K562 (cell line): ENCODE measurements around the gene PID1. TPM values are rescaled to one million over a fixed set of nuclear protein-coding genes. Genes with fewer than 3 reads are reported as not detected.

ENCODE experiments used
- ATAC-seq: fragments of 200-7000 bp; cut with Tn5 transposase; 3 replicates; pipeline ENCODE4 v1.9.1; 2020; ENCODE audit warnings: moderate library complexity
- BruUV-seq: library from RNA; stranded (reverse); fragments of 400-500 nt; replicated peaks from 2 replicates; lab custom pipeline; 2021; lab: Mats Ljungman, UMichigan
- CTCF ChIA-PET: fragments of 300-600 bp; formaldehyde crosslinking; extraction: SDS; loops from one replicate; lab custom pipeline; 2021; ENCODE audit warnings: low intra/inter-chr PET ratio; lab: Yijun Ruan, JAX
- POLR2A ChIA-PET: fragments of 300-600, 350-650 bp; sonication (Branson Sonifier 250); formaldehyde crosslinking; extraction: SDS; loops from one replicate; lab custom pipeline; 2021; ENCODE audit warnings: antibody characterized with exemption, inconsistent platforms; lab: Yijun Ruan, JAX
- DNase-seq, 4 experiments: peaks; one replicate each; pipeline versions ENCODE4 v3.0.0 to v3.0.0-alpha.2; 2011 to 2018; ENCODE audit warnings: low spot score in 3 of 4, mixed read lengths in 3 of 4; ENCODE audit errors: extremely low read depth in 1 of 4
- FAIRE-seq: peaks from 2 replicates; lab custom pipeline; 2011; peaks lifted over from hg19 to GRCh38; lab: Jason Lieb, UNC
- H2AFZ ChIP-seq: 2 replicates; pipeline ENCODE4 v1.6.0; 2011; ENCODE audit warnings: low read depth, low read length, control low read depth, inconsistent platforms
- H3K27ac ChIP-seq: fragments of 200-600 bp; 3 replicates; pipeline ENCODE4 v1.8.0; 2011; ENCODE audit warnings: low read depth, mild to moderate bottlenecking, control low read depth, inconsistent platforms, low read length, moderate library complexity, mixed read lengths; ENCODE audit errors: extremely low read depth
- H3K27me3 ChIP-seq, 2 experiments: fragments of 300-600 bp in 1 of 2; 2 replicates in 1 of 2; 3 replicates in 1 of 2; pipeline versions ENCODE4 v1.6.0 to v1.8.0; 2011; ENCODE audit warnings: inconsistent platforms in 2 of 2, low read length in 2 of 2, mild to moderate bottlenecking in 1 of 2, mixed read lengths in 1 of 2, moderate library complexity in 1 of 2; ENCODE audit not compliant: control insufficient read depth in 2 of 2, insufficient read depth in 2 of 2
- H3K36me3 ChIP-seq: fragments of 300-600 bp; 3 replicates; pipeline ENCODE4 v1.8.0; 2011; ENCODE audit warnings: mild to moderate bottlenecking, low read length, inconsistent platforms; ENCODE audit not compliant: control insufficient read depth, insufficient read depth
- H3K4me1 ChIP-seq, 2 experiments: fragments of 200-600 bp in 1 of 2; replicated peaks in 1 of 2; 2 replicates in 1 of 2; 3 replicates in 1 of 2; pipeline versions ENCODE4 v1.5.1 to v1.8.0; 2011; ENCODE audit warnings: inconsistent platforms in 2 of 2, low read length in 2 of 2, mild to moderate bottlenecking in 1 of 2, mixed read lengths in 1 of 2, moderate library complexity in 1 of 2; ENCODE audit not compliant: control insufficient read depth in 2 of 2, insufficient read depth in 2 of 2
- H3K4me2 ChIP-seq: 2 replicates; pipeline ENCODE4 v1.6.1; 2011; ENCODE audit warnings: low read length, control low read depth, inconsistent platforms, mixed read lengths; ENCODE audit not compliant: insufficient read depth
- H3K4me3 ChIP-seq: fragments of 200-600 bp; sonication (generic), shearing (Covaris generic); 2 replicates; pipeline ENCODE4 v1.5.1; 2016; ENCODE audit warnings: control low read depth, inconsistent platforms
- H3K79me2 ChIP-seq: fragments of 200-600 bp; 3 replicates; pipeline ENCODE4 v1.8.0; 2011; ENCODE audit warnings: low read length, inconsistent platforms; ENCODE audit not compliant: control insufficient read depth, insufficient read depth
- H3K9ac ChIP-seq, 2 experiments: 2 replicates each; pipeline versions ENCODE4 v1.6.0 to v1.6.1; 2011; ENCODE audit warnings: low read depth in 2 of 2, low read length in 2 of 2, control low read depth in 1 of 2, inconsistent platforms in 1 of 2, mild to moderate bottlenecking in 1 of 2, mixed read lengths in 1 of 2; ENCODE audit not compliant: insufficient read depth in 1 of 2
- H3K9me1 ChIP-seq: one replicate; pipeline ENCODE4 v1.6.0; 2011; ENCODE audit warnings: inconsistent platforms, mild to moderate bottlenecking, low read length, moderate library complexity; ENCODE audit not compliant: control insufficient read depth, insufficient read depth
- H3K9me3 ChIP-seq: replicated peaks from 2 replicates; pipeline ENCODE4 v1.5.1; 2011; ENCODE audit warnings: low read depth, low read length, inconsistent platforms; ENCODE audit not compliant: control insufficient read depth, insufficient read depth
- H4K20me1 ChIP-seq: replicated peaks from 2 replicates; pipeline ENCODE4 v1.6.1; 2011; ENCODE audit warnings: low read length, inconsistent platforms, mixed read lengths; ENCODE audit not compliant: control insufficient read depth, insufficient read depth
- CBX8 ChIP-seq: fragments of 200-600 bp; sonication (generic); IDR thresholded peaks from 2 replicates; pipeline ENCODE4 v1.6.1; 2012; ENCODE audit warnings: borderline replicate concordance, mixed run types, low read depth, mild to moderate bottlenecking, moderate library complexity, mixed read lengths, low read length, control low read depth, inconsistent platforms; ENCODE audit not compliant: poor library complexity, severe bottlenecking; ENCODE audit errors: extremely low read depth
- HEY1 ChIP-seq: fragments of 250-450 bp; sonication (Bioruptor Pico); IDR thresholded peaks from 2 replicates; pipeline ENCODE4 v1.5.0; 2020; ENCODE audit warnings: mild to moderate bottlenecking, moderate library complexity, borderline replicate concordance
- MLLT1 ChIP-seq, 2 experiments: fragments of 450-650 bp; IDR thresholded peaks; 2 replicates each; pipeline ENCODE4 v1.6.1; 2016
- NR0B1 ChIP-seq: fragments of 450-650 bp; IDR thresholded peaks from one replicate; pipeline ENCODE4 v1.6.1; 2018; ENCODE audit warnings: mild to moderate bottlenecking, moderate library complexity; ENCODE audit not compliant: partially characterized antibody
- NR2C1 ChIP-seq, 2 experiments: fragments of 450-650 bp; IDR thresholded peaks; 2 replicates each; pipeline ENCODE4 v1.6.1; 2017; ENCODE audit warnings: mild to moderate bottlenecking in 2 of 2, antibody characterized with exemption in 1 of 2, inconsistent platforms in 1 of 2, missing compliant biosample characterization in 1 of 2, missing genetic modification characterization in 1 of 2
- NRF1 ChIP-seq, 2 experiments: fragments of 450-650 bp; IDR thresholded peaks in 1 of 2; conservative IDR thresholded peaks in 1 of 2; 2 replicates each; pipeline ENCODE4 v1.6.1; 2014; ENCODE audit warnings: mild to moderate bottlenecking in 2 of 2
- SIN3A ChIP-seq, 2 experiments: fragments of 150-350 bp in 1 of 2; IDR thresholded peaks; 2 replicates each; pipeline ENCODE4 v1.6.1; 2011 to 2016; ENCODE audit warnings: borderline replicate concordance in 2 of 2, low read depth in 2 of 2, low read length in 2 of 2, mild to moderate bottlenecking in 2 of 2, moderate library complexity in 2 of 2; ENCODE audit not compliant: control insufficient read depth in 1 of 2
- SIN3B ChIP-seq: fragments of 450-650 bp; IDR thresholded peaks from 2 replicates; pipeline ENCODE4 v1.6.1; 2017; ENCODE audit warnings: low read depth, mild to moderate bottlenecking, moderate library complexity
- TCF7 ChIP-seq: sonication (generic); IDR thresholded peaks from 2 replicates; pipeline ENCODE4 v1.6.1; 2016; ENCODE audit warnings: antibody characterized with exemption, borderline replicate concordance
- XRCC5 ChIP-seq: fragments of 200-400 bp; formaldehyde crosslinking; IDR thresholded peaks from 2 replicates; pipeline ENCODE4 v1.6.1; 2017; ENCODE audit warnings: low read depth, mild to moderate bottlenecking, low read length
- WGBS: fragments of 100-300 bp; shearing (Covaris generic); methylation state at CpG from one replicate; pipeline ENCODE4 v1.1.6; 2016; ENCODE audit warnings: low coverage, mixed read lengths; ENCODE audit not compliant: insufficient coverage; ENCODE audit errors: missing lambda C conversion rate; 5-methylcytosine and 5-hydroxymethylcytosine counted together
- in situ Hi-C: fragments of 300-500 bp; cut with MboI; formaldehyde crosslinking; loops from 4 replicates; pipeline ENCODE4 v1.15.0; 2018; ENCODE audit warnings: inconsistent platforms, mixed read lengths
- intact Hi-C: fragments of 100-400 bp; cut with micrococcal nuclease; formaldehyde crosslinking; loops from 2 replicates; pipeline ENCODE4 v1.14.2; 2022
- polyA plus RNA-seq, 8 experiments: library from polyadenylated mRNA; depleted of rRNA in 4 of 8; stranded (reverse) in 5 of 8; unstranded in 3 of 8; fragments of >200 nt; fragmentation: Nextera tagmentation in 2 of 8; fragmentation: Illumina TruSeq in 1 of 8; extraction: Ambion mirVana in 2 of 8; extraction: Trizol in 1 of 8; gene quantifications; 2 replicates each; pipeline versions ENCODE4 v1.2.1 to v1.2.3, GENCODE V29; 2011 to 2014; ENCODE audit warnings: inconsistent platforms in 1 of 8, missing spikeins in 1 of 8
- total RNA-seq, 7 experiments: library from RNA; depleted of rRNA in 6 of 7; stranded (reverse); fragments of >200 nt in 6 of 7; fragmentation: Illumina TruSeq in 2 of 7; extraction: Trizol in 2 of 7; gene quantifications; 2 replicates each; pipeline versions ENCODE4 v1.2.1 to v1.2.3, GENCODE V29; 2011 to 2021; ENCODE audit warnings: low replicate concordance in 1 of 7
- TF ChIP-seq, protein P1 (sequence below), 3 experiments: fragments of 200-800 bp in 1 of 3; fragments of 250-450 bp in 1 of 3; fragments of 450-650 bp in 1 of 3; sonication (Bioruptor Pico) in 1 of 3; sonication (Bioruptor generic) in 1 of 3; formaldehyde crosslinking in 1 of 3; IDR thresholded peaks; 2 replicates each; pipeline versions ENCODE4 v1.6.1 to v1.8.0; 2016 to 2022; ENCODE audit warnings: mild to moderate bottlenecking in 2 of 3, missing genetic modification characterization in 2 of 3, missing compliant biosample characterization in 1 of 3, moderate library complexity in 1 of 3
- TF ChIP-seq, protein P2 (sequence below): fragments of 450-650 bp; formaldehyde crosslinking; IDR thresholded peaks from 2 replicates; pipeline ENCODE4 v1.4.0; 2022; ENCODE audit warnings: missing genetic modification characterization

The PID1 gene
- total and polyA plus RNA-seq, 9 of the 15 experiments (the other 6 are each of a cell fraction or from before 2014, with no cell fraction given): not detected

- H3K36me3 ChIP-seq: no peaks in the 10 kb centered on the region
- FAIRE-seq (no peak), DNase-seq (no peak), ATAC-seq (no peak)
- in situ Hi-C loops (no loop called here), intact Hi-C loops (no loop called here)
- no peak overlapping the region for H3K27ac ChIP-seq
- H4K20me1 ChIP-seq: no peaks in the 10 kb centered on the region
- H3K27me3 ChIP-seq: no peaks in the 10 kb centered on the region
- no peaks in the 10 kb centered on the region for H3K9me1 ChIP-seq
- H3K4me3 ChIP-seq: no peak overlapping the region
- H3K4me1 ChIP-seq: no peaks in the 10 kb centered on the region
- H3K79me2 ChIP-seq: no peaks in the 10 kb centered on the region
- no peak overlapping the region for H3K4me2 ChIP-seq
- CTCF ChIA-PET: no interaction called here
- no peaks in the 10 kb centered on the region for H3K9me3 ChIP-seq
- no TSS peak for BruUV-seq
- POLR2A ChIA-PET: no interaction called here
- H2AFZ ChIP-seq: no peak overlapping the region
- H3K9ac ChIP-seq: no peak overlapping the region
- 0% methylated on average over 5 of the region's 5 CpGs for WGBS
- TF ChIP-seq MLLT1 (IDR thresholded peaks at IDR 0.05): no peak
- TF ChIP-seq TCF7: no peak
- TF ChIP-seq SIN3A (IDR thresholded peaks at IDR 0.05; ENCODE audit: borderline replicate concordance in 2 of 2, control insufficient read depth in 1 of 2, low read depth in 2 of 2, low read length in 2 of 2): no peak
- no peak for TF ChIP-seq NRF1 (conservative IDR thresholded peaks at IDR 0.05 in 1 of 2, IDR thresholded peaks at IDR 0.05 in 1 of 2)
- no peak for TF ChIP-seq SIN3B
- TF ChIP-seq, protein P1, sequence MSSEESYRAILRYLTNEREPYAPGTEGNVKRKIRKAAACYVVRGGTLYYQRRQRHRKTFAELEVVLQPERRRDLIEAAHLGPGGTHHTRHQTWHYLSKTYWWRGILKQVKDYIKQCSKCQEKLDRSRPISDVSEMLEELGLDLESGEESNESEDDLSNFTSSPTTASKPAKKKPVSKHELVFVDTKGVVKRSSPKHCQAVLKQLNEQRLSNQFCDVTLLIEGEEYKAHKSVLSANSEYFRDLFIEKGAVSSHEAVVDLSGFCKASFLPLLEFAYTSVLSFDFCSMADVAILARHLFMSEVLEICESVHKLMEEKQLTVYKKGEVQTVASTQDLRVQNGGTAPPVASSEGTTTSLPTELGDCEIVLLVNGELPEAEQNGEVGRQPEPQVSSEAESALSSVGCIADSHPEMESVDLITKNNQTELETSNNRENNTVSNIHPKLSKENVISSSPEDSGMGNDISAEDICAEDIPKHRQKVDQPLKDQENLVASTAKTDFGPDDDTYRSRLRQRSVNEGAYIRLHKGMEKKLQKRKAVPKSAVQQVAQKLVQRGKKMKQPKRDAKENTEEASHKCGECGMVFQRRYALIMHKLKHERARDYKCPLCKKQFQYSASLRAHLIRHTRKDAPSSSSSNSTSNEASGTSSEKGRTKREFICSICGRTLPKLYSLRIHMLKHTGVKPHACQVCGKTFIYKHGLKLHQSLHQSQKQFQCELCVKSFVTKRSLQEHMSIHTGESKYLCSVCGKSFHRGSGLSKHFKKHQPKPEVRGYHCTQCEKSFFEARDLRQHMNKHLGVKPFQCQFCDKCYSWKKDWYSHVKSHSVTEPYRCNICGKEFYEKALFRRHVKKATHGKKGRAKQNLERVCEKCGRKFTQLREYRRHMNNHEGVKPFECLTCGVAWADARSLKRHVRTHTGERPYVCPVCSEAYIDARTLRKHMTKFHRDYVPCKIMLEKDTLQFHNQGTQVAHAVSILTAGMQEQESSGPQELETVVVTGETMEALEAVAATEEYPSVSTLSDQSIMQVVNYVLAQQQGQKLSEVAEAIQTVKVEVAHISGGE (CRISPR knock-in tag; IDR thresholded peaks at IDR 0.05): no peak
- no peak for TF ChIP-seq HEY1 (CRISPR knock-in tag)
- no peak for TF ChIP-seq NR2C1 (IDR thresholded peaks at IDR 0.05)
- TF ChIP-seq NR2C1 (tag; IDR thresholded peaks at IDR 0.05): no peak
- no peak for TF ChIP-seq CBX8
- no peak for TF ChIP-seq XRCC5
- TF ChIP-seq, protein P2, sequence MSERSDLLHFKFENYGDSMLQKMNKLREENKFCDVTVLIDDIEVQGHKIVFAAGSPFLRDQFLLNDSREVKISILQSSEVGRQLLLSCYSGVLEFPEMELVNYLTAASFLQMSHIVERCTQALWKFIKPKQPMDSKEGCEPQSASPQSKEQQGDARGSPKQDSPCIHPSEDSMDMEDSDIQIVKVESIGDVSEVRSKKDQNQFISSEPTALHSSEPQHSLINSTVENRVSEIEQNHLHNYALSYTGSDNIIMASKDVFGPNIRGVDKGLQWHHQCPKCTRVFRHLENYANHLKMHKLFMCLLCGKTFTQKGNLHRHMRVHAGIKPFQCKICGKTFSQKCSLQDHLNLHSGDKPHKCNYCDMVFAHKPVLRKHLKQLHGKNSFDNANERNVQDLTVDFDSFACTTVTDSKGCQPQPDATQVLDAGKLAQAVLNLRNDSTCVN (CRISPR knock-in tag): no peak
- no peak for TF ChIP-seq NR0B1
Observed at GRCh38 chr2:229071292-229071976, 199.7 kb downstream of the PID1 start.
